Frontal cortex (tissue), 4 donors: Measurements from ENCODE around the gene ELFN2. TPM values are rescaled to one million over a fixed set of nuclear protein-coding genes. Genes with fewer than 3 reads are reported as not detected.

Source experiments
- DNase-seq, 2 donors: peaks; one replicate each; pipeline ENCODE4 v3.0.0; 2012; ENCODE audit warnings: low spot score in 2 of 2
- FAIRE-seq: peaks from 2 replicates; lab custom pipeline; 2012; peaks lifted over from hg19 to GRCh38; lab: Jason Lieb, UNC
- total RNA-seq: library from RNA; depleted of rRNA; stranded (reverse); fragments of >200 nt; gene quantifications from one replicate; pipeline ENCODE4 v1.2.3, GENCODE V29; 2014
- donor health status: control.
- donor health status: control.
- donor health status: control.

Gene ELFN2
- total RNA-seq, 1 donor from 2014 or later: 7.7 TPM

GRCh38 chr22:37368058-37368457 lies 59.2 kb downstream of the ELFN2 start:
- DNase-seq: no peak
- no peak for FAIRE-seq

GRCh38 chr22:37366601-37367000 lies 60.7 kb downstream of the ELFN2 start:
- FAIRE-seq (no peak), DNase-seq (no peak)

- DNase-seq: no peak
- no peak for FAIRE-seq
These were observed 61.3 kb downstream of the ELFN2 start for GRCh38 chr22:37365950-37366349.

- FAIRE-seq (no peak), DNase-seq (no peak)
These were observed 63.9 kb downstream of the ELFN2 start for GRCh38 chr22:37363261-37363992.

- FAIRE-seq (no peak), DNase-seq (no peak)
These were observed 64.7 kb downstream of the ELFN2 start for GRCh38 chr22:37362621-37363020.

GRCh38 chr22:37358917-37359316 lies 68.4 kb downstream of the ELFN2 start:
- DNase-seq (no peak), FAIRE-seq (no peak)

- DNase-seq (no peak), FAIRE-seq (no peak)
These were observed 68.9 kb downstream of the ELFN2 start for GRCh38 chr22:37358386-37358785.

- FAIRE-seq (no peak), DNase-seq (no peak)
These were observed 69.7 kb downstream of the ELFN2 start for GRCh38 chr22:37357446-37358075.

GRCh38 chr22:37356922-37357321 lies 70.4 kb downstream of the ELFN2 start:
- no peak for DNase-seq
- no peak for FAIRE-seq

- DNase-seq (no peak), FAIRE-seq (no peak)
These were observed 72.1 kb downstream of the ELFN2 start for GRCh38 chr22:37355174-37355573.

GRCh38 chr22:37354670-37355069 lies 72.6 kb downstream of the ELFN2 start:
- DNase-seq: no peak
- FAIRE-seq: no peak

GRCh38 chr22:37354261-37354660 lies 73.0 kb downstream of the ELFN2 start:
- no peak for FAIRE-seq
- no peak for DNase-seq

- no peak for FAIRE-seq
- no peak for DNase-seq
These were observed 73.4 kb downstream of the ELFN2 start for GRCh38 chr22:37353839-37354238.

GRCh38 chr22:37352481-37352880 lies 74.8 kb downstream of the ELFN2 start:
- FAIRE-seq: no peak

GRCh38 chr22:37351232-37351631 lies 76.0 kb downstream of the ELFN2 start:
- no peak for FAIRE-seq
- no peak for DNase-seq

More at GRCh38 chr22:37352481-37352880, 74.8 kb downstream of the ELFN2 start:
- no peak for DNase-seq

GRCh38 chr22:37349043-37349814 lies 78.0 kb downstream of the ELFN2 start:
- no peak for FAIRE-seq
- DNase-seq: no peak

- DNase-seq (no peak), FAIRE-seq (no peak)
These were observed 80.8 kb downstream of the ELFN2 start for GRCh38 chr22:37346505-37346895.

GRCh38 chr22:37345863-37346504 lies 81.3 kb downstream of the ELFN2 start:
- FAIRE-seq (no peak), DNase-seq (no peak)

GRCh38 chr22:37344735-37345449 lies 82.4 kb downstream of the ELFN2 start:
- DNase-seq: no peak
- no peak for FAIRE-seq
